ENCODE results near the gene TMEM123. TPM values are rescaled to one million over a fixed set of nuclear protein-coding genes. Genes with fewer than 3 reads are reported as not detected.

The TMEM123 gene
- total RNA-seq, 1 donor: 91.9 TPM

GRCh38 chr11:102385085-102386007 lies 67.2 kb downstream of the TMEM123 start:
- H2AFZ ChIP-seq (ENCODE audit: low read length): no peak overlapping the region
- TF ChIP-seq CTCF (IDR thresholded peaks at IDR 0.05; ENCODE audit: extremely low read depth, low read depth, low read length): no peak
- no peak overlapping the region for H3K27ac ChIP-seq (ENCODE audit: low read depth, low read length)
- no peaks in the 10 kb centered on the region for H3K27me3 ChIP-seq (ENCODE audit: insufficient read depth, low read length)
- no peak overlapping the region for H3K4me3 ChIP-seq (ENCODE audit: insufficient read depth, low read length)
- DNase-seq (ENCODE audit: insufficient read length, low spot score, missing footprints): no peak
- peaks cover 60% of the 10 kb centered on the region for H3K36me3 ChIP-seq (ENCODE audit: insufficient read depth, low read length)
- no peaks in the 10 kb centered on the region for H3K4me1 ChIP-seq (ENCODE audit: insufficient read depth, low read length)
- H3K79me2 ChIP-seq (ENCODE audit: insufficient read depth, low read length): peaks cover 24% of the 10 kb centered on the region
- H3K4me2 ChIP-seq (ENCODE audit: insufficient read depth, low read length): no peak overlapping the region
- peaks cover 3% of the 10 kb centered on the region for H4K20me1 ChIP-seq (ENCODE audit: insufficient read depth, low read length)
- H3K9me3 ChIP-seq (ENCODE audit: low read depth, low read length): no peaks in the 10 kb centered on the region

DNA sequence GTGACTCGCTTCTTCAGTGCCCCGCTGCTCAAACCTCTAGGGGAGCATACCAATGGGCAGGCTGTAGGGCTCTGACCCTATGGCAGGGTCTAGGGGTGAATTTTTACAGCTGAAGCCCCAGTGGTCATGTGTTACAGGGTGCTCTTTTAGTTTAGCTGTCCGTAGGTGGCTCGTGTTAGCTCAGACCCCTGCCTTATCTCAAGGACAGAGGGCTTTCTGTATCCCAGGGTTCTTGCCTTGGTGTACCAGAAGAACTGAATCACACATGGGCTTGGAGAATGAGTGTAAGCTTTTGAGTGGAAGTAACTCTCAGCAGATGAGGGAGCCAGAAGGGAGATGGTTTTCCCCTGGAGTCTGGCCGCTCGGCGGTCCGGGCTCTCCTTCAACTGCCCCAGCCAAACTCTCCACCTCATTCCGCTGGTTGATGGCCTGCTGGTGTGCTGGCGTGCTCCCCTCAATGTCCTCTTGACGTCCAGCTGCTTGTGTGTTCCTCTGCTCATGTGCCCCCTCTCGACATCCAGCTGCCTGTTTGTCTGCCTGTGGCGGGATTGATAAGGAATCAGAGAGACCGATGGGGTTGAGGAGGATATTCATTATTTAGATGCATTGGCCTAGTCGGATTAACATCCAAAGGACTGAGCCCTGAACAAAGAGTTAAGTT lies 68.0 kb downstream of the TMEM123 start:
- Histone ChIP-seq H4K20me1 (ENCODE audit: insufficient read depth, low read length) (no peaks in the 10 kb centered on the region), H3K4me2 (ENCODE audit: insufficient read depth, low read length) (no peak overlapping the region), H3K27me3 (ENCODE audit: insufficient read depth, low read length) (no peaks in the 10 kb centered on the region), H3K9me3 (ENCODE audit: low read depth, low read length) (no peaks in the 10 kb centered on the region), H3K36me3 (ENCODE audit: insufficient read depth, low read length) (peaks cover 64% of the 10 kb centered on the region), H3K4me3 (ENCODE audit: insufficient read depth, low read length) (no peak overlapping the region), H2AFZ (ENCODE audit: low read length) (no peak overlapping the region), H3K4me1 (ENCODE audit: insufficient read depth, low read length) (no peaks in the 10 kb centered on the region), H3K27ac (ENCODE audit: low read depth, low read length) (no peak overlapping the region), H3K79me2 (ENCODE audit: insufficient read depth, low read length) (peaks cover 27% of the 10 kb centered on the region)
- TF ChIP-seq CTCF (IDR thresholded peaks at IDR 0.05; ENCODE audit: extremely low read depth, low read depth, low read length): no peak
- DNase-seq (ENCODE audit: insufficient read length, low spot score, missing footprints): no peak

- no peaks in the 10 kb centered on the region for H3K4me1 ChIP-seq (ENCODE audit: insufficient read depth, low read length)
- H3K79me2 ChIP-seq (ENCODE audit: insufficient read depth, low read length): peaks cover 27% of the 10 kb centered on the region
- no peak for TF ChIP-seq CTCF (IDR thresholded peaks at IDR 0.05; ENCODE audit: extremely low read depth, low read depth, low read length)
- no peaks in the 10 kb centered on the region for H4K20me1 ChIP-seq (ENCODE audit: insufficient read depth, low read length)
- H3K4me2 ChIP-seq (ENCODE audit: insufficient read depth, low read length): no peak overlapping the region
- no peak overlapping the region for H3K4me3 ChIP-seq (ENCODE audit: insufficient read depth, low read length)
- H3K36me3 ChIP-seq (ENCODE audit: insufficient read depth, low read length): peaks cover 64% of the 10 kb centered on the region
- H3K27me3 ChIP-seq (ENCODE audit: insufficient read depth, low read length): no peaks in the 10 kb centered on the region
- H3K27ac ChIP-seq (ENCODE audit: low read depth, low read length): no peak overlapping the region
- no peak overlapping the region for H2AFZ ChIP-seq (ENCODE audit: low read length)
- no peak for DNase-seq (ENCODE audit: insufficient read length, low spot score, missing footprints)
- no peaks in the 10 kb centered on the region for H3K9me3 ChIP-seq (ENCODE audit: low read depth, low read length)
Measured at GRCh38 chr11:102383839-102384238, 68.7 kb downstream of the TMEM123 start.

GRCh38 chr11:102382384-102382783 lies 70.2 kb downstream of the TMEM123 start:
- no peak overlapping the region for H3K4me2 ChIP-seq (ENCODE audit: insufficient read depth, low read length)
- DNase-seq (ENCODE audit: insufficient read length, low spot score, missing footprints): no peak

More at GRCh38 chr11:102382384-102382783, 70.2 kb downstream of the TMEM123 start:
- Histone ChIP-seq H3K27me3 (ENCODE audit: insufficient read depth, low read length) (no peaks in the 10 kb centered on the region), H4K20me1 (ENCODE audit: insufficient read depth, low read length) (no peaks in the 10 kb centered on the region), H3K36me3 (ENCODE audit: insufficient read depth, low read length) (peaks cover 63% of the 10 kb centered on the region), H3K79me2 (ENCODE audit: insufficient read depth, low read length) (peaks cover 30% of the 10 kb centered on the region), H3K27ac (ENCODE audit: low read depth, low read length) (no peak overlapping the region), H3K4me1 (ENCODE audit: insufficient read depth, low read length) (no peaks in the 10 kb centered on the region), H3K9me3 (ENCODE audit: low read depth, low read length) (no peaks in the 10 kb centered on the region), H2AFZ (ENCODE audit: low read length) (no peak overlapping the region), H3K4me3 (ENCODE audit: insufficient read depth, low read length) (no peak overlapping the region)
- TF ChIP-seq CTCF (IDR thresholded peaks at IDR 0.05; ENCODE audit: extremely low read depth, low read depth, low read length): no peak

All from osteoblast (primary cell).